ENCODE data around the gene EHBP1.
A peak's percentile ranks its signal among the peaks of the same experiment; 100 is the strongest.
"Not testable (repeated sequence)": the region's sequence is repeated elsewhere in the genome, so short reads cannot be mapped to it uniquely, and the experiment has no call there.

The EHBP1 gene

GRCh38 chr2:63054841-63055225 lies 349.3 kb downstream of the EHBP1 start:
- DNase-seq: no peak

- DNase-seq: no peak
Measured at GRCh38 chr2:63055226-63056106, 350.0 kb downstream of the EHBP1 start.

DNA sequence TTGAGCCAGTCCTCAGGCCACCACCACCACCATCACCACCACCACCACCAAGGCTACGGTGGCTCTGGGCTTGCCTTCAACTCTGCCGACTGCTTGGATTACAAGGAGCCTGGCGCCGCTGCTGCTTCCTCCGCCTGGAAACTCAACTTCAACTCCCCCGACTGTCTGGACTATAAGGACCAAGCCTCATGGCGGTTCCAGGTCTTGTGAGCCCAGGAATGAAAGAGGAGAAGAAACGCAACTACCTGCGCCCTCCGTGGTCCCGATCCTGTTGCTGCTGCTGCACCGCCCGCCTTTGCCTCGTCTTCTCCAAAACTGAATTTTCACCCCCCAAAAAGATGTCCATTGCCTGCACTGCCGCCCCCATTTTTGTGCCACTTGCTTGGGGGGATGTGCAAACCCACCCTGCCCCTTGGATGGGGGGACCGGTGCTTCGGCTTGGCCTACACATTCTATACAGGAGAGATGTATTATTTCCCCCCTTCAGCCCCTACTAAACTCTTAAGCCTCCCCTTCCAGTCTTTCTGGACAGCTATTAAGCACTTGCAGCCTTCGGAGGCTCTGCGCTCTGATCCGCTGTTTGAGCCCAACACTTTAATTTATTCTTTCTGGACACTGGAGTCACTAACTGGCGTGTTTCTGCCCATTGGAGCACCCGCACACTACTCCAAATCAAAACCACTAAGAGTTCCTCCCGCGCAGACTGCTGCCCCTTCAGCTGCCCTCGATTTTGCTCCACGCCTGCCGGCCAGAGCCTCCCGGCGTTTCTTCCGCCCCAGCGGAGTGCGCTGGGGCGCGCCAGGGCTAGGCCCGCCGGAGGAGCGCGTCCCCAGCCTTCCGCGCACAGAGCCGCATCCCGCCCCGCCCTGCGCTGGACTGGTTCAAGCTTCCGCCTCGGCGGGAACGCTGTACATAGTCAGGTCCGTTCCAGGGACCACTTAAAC lies 350.9 kb downstream of the EHBP1 start:
- DNase-seq: peak; percentile 36

GRCh38 chr2:63057249-63058143 lies 352.0 kb downstream of the EHBP1 start:
- DNase-seq: no peak

DNA sequence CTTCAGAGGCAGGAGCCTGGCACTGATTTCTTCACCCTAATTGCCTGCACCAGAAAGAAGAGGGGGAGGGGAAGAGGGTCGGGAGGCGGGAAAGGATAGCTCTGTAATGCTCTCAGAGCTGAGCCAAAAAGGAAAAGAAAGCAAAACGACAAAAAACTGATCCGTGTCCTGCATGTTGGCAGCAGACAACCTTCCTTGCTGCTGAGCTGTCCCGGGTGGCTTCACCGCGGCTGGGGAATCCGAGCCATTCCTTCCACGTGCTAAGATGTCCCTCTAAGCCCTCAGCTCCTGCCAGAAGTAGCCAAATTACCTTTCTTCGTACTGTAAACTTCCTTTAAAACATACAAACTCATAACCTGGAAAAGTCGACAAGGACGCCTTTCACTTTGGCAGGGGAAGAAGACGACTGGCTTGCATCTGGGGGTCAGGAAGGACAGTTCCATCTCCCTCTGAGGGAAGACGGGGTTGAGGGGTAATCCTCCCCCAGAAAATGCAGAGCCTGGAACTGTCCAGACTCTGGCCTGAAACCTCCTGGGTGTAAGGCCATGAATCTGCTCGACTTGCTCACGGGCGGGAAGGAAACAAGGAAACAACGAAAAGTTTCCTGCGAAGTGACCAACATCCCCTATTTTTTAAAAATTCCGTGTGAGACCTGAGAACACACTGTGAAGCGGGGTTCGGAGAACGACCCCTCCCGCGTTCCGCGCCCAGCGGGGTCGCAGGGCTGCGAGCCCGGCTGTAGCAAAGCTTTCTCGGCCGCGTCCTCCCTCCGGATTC lies 352.8 kb downstream of the EHBP1 start:
- DNase-seq: no peak

- no peak for DNase-seq
Measured at GRCh38 chr2:63058921-63059792, 353.6 kb downstream of the EHBP1 start.

- DNase-seq: no peak
Measured at GRCh38 chr2:63059793-63060471, 354.4 kb downstream of the EHBP1 start.

DNA sequence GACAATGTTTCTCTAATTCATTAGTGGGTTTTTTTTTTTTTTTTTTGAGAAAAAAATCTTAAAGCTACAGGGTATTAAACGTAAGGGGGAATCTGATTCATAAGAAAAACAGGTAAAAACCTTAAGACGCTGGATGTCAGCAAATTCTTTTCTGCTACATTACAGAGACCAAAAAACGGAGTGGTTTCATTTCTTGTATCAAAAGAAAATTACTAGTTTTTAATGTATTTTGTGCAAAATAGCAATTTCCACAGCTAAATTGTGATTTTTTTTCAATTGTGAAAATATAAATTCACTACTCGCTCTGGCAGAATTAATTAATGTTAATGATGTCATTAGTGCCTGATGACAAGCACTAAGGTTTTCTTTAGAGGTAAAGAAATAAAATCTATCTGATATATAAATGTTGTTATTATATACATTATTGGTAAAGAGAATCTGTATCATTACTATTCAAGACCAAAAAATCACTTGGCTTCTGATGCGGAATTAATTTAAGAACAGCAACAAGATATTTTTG lies 355.0 kb downstream of the EHBP1 start:
- no peak for DNase-seq

- no peak for DNase-seq
Measured at GRCh38 chr2:63064197-63064596, 358.7 kb downstream of the EHBP1 start.

DNA sequence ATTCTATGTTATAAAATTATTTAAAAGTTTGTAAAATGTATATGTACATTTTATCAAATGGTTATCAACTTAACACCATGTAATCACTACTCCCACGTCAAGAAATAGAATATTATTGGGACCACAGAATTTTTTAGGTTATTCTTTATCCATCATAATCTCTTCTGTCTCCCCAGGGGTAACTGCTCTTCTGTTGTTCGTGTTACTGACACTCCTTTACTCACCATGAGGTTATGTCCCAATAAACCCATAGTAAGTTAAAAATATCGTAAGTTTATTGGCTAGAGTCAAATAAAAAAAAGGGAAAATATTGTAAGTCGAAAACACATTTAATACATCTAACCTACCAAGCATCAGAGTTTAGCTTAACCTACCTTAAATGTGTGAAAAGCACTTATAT lies 359.1 kb downstream of the EHBP1 start:
- no peak for DNase-seq

DNA sequence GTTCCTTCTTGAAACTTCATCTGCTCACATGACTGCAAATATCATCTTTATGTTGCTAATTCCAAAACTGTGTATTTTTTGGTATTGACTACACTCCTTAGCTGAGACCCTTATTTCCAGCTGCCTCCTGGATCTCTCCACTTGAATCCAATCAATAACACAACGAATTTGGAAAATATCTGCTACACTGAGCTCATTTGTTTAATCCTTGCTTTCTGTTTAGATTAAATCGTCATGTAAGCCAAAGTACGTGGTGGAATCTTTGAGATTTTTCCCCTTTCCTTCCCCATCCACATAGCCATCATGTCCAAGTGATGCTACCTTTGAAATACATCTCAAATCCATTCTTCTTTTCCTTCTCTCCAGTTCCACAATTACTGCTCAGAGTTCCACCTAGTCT lies 360.8 kb downstream of the EHBP1 start:
- no peak for DNase-seq

DNA sequence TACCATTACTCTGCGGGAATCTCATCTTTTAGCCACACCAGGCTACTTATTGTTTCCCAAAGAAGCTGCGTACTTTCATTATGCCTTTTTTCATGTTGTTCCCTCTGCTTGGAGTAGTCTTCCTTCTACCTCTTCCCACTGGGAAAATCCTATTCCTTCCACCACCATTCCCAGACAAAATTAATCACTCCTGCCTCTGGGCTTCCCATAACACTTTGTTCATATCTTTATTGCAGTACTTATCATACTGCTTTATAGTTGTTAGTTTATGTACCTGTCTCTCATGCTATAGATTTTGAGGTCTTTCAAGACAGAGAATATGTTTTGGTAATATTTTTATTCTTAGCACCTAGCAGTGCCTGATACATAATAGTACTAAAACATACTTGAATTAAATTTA lies 361.3 kb downstream of the EHBP1 start:
- no peak for DNase-seq

- DNase-seq: no peak
Measured at GRCh38 chr2:63071664-63072063, 366.2 kb downstream of the EHBP1 start.

DNA sequence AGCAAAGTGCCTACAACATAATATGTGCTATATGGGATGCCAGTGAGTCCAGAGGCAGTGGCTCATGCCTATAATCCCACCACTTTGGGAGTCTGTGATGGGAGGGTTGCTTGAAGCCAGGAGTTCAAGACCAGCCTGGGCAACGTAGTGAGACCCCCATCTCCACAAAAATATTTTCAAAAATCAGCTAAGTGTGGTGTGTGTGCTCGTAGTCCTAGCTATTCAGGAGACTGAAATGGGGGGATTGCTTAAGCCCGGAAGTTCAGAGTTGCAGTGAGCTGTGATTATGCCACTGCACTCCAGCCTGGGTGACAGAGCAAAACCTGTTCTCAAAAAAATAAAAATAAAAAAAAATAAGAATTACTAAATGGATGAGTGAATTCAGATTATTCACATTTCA lies 368.5 kb downstream of the EHBP1 start:
- DNase-seq: no peak

DNA sequence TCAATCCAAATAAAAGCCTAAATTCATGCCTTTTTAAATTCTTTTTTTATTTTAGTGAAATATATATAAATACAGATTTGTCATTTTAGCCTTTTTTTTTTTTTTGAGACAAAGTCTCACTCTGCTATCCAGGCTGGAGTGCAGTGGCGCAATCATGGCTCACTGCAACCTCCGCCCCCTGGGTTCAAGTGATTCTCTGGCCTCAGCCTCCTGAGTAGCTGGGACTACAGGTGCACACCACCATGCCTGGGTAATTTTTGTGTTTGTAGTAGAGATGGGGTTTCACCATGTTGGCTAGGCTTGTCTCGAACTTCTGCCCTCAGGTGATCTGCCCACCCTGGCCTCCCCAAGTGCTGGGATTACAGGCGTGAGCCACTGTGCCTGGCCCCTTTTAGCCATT lies 368.9 kb downstream of the EHBP1 start:
- not testable (repeated sequence) for DNase-seq

- no peak for DNase-seq
Measured at GRCh38 chr2:63078852-63079606, 373.5 kb downstream of the EHBP1 start.

GRCh38 chr2:63081404-63081803 lies 375.9 kb downstream of the EHBP1 start:
- no peak for DNase-seq

- DNase-seq: no peak
Measured at GRCh38 chr2:63086687-63087086, 381.2 kb downstream of the EHBP1 start.

DNA sequence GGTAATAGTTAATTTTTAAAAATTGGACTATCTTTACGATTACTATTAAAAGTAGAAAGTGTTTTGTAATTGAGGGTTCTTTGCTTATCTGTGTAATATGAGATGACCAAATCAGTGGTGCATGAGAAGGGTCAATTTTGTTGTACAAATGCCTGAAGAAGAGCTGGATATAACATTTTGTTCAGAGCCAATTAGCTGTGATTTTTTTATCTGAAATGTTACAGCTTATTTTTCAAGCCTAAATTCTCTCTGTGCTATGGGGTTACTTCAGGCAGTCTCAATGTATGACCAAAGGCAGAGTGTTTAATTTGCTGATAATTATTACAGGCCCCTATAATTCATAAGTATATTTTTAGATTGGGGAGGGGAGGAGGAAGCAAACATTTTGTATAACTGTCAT lies 386.9 kb downstream of the EHBP1 start:
- no peak for DNase-seq

Data from activated CD4-positive, alpha-beta T cell treated with anti-CD3 and anti-CD28 coated beads, Interleukin-10, Interleukin-2, amounts not matched to agents 100 ng/mL and 50 ng/mL, durations not matched to agents 16 hours and 8 hours (primary cell).